Stimulated activated CD8-positive, alpha-beta memory T cell treated with anti-CD3 and anti-CD28 coated beads, Interleukin-4, amount 100 ng/mL, for 1 hour (primary cell): ENCODE results near the gene KBTBD8.

ENCODE experiments used
- DNase-seq, 2 donors: peaks; one replicate each; pipeline ENCODE4 v3.0.0-alpha.2; 2020; ENCODE audit warnings: low read depth in 2 of 2, low spot score in 1 of 2

Gene KBTBD8, protein sequence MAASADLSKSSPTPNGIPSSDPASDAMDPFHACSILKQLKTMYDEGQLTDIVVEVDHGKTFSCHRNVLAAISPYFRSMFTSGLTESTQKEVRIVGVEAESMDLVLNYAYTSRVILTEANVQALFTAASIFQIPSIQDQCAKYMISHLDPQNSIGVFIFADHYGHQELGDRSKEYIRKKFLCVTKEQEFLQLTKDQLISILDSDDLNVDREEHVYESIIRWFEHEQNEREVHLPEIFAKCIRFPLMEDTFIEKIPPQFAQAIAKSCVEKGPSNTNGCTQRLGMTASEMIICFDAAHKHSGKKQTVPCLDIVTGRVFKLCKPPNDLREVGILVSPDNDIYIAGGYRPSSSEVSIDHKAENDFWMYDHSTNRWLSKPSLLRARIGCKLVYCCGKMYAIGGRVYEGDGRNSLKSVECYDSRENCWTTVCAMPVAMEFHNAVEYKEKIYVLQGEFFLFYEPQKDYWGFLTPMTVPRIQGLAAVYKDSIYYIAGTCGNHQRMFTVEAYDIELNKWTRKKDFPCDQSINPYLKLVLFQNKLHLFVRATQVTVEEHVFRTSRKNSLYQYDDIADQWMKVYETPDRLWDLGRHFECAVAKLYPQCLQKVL

DNA sequence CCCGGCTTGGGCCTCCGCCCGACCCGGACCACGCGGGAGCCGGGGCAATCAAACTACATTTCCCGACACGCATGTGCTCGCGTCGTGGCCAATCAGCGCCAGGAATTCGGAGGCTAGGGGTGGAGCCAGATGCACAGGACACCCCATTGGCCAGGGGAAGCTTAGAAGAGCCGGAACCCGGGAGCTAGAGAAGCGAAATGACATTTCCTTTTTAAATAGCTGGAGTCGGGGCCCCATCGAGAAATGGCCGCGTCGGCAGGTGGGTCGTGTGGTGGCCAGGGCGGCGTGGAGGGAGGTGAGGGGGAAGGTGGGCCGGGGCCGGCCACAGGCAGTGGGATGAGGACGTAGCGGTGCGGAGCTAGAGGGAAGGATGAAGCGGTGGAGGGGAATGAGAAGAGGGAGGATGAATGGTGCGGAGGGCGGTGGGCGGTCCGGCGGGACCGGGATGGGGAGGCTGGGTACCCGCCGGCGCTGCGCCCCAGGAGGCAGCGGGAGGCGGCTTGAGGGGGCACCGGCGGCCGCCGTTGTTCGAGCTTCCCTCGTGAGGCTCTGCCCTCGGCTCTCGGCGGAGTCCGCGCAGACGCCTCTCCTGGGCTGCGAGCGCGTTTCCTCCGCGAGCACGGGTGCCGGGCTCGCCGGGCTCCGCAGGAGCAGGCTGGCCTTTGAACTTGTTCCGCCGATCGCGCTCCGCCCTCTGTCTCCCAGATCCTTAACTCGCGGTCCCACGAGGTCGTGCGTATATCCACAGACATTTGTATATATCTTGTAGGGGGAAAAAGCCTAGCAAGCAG, at the start of gene KBTBD8:
TSS of gene KBTBD8 (plus strand) at position 195 of the 791 bp plus-strand sequence. CDS start at position 244, 49 bp downstream.
- peak; percentile 89 to 93 for DNase-seq

- no peak for DNase-seq
These were observed 49.3 kb upstream of the KBTBD8 start for GRCh38 chr3:66948838-66949237.

- no peak for DNase-seq
These were observed 48.2 kb upstream of the KBTBD8 start for GRCh38 chr3:66949898-66950297.

DNA sequence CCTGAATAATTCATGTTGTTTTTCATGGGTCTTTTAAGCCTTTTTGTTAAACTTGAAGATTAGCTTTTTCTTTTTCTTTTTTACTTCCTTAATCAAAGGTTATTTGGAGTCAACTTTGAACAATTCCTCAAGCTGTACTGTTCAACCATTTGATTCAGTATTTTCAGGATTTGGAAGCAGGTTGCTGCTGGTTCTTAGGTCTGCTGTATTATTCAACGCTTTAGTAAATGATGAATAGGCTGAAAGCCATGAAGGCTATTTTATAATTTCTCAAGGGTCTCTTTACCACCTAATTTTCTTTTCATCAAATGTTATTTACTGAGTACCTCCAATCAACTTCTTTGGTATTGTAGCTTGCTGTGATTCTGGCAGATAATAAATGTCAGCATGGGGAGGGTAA, 45.8 kb upstream of the KBTBD8 start:
- DNase-seq = no peak

DNA sequence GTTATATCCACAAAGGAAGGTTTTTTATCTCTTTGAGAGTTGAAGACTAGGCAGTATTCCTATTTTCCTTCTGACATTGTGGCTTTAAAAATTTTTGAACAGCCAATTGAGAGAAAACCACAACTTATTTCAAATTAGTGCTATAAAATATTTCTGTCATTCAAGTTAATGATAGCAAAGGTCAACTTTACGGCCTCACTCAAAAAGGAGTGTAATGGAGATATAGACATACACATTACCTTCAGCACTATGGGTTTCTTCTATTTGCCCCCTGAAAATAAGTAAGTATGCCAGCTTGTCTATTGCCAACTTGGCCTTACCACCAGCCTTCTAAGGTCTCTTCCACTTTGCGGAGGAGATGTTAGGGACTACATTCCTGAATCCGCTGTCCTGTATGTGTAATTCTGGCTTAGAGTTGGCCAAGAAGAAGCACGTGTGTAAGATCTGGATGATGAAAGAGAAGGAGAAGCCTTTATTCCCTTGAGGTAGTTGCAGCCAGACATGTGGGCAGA, 44.1 kb upstream of the KBTBD8 start:
- DNase-seq = no peak

GRCh38 chr3:66956742-66957141, 41.4 kb upstream of the KBTBD8 start:
- DNase-seq = no peak

DNA sequence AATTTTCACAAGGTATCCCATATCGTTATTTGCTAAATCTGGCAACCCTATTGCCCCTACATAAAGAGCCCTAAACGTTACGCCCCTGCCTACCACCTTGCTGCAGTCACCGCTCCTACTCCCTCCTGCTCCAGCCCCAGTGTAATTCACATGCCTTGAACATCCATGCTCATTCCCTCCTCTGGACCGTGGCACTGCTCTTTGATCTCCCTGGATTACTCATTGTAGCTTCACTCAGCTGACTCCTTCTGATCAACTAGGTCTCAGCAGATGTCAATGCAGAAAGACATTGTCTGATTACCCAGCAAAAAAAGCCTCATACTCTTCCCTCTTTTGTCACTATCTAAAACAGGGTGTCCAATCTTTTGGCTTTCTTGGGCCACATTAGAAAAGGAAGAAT, 40.7 kb upstream of the KBTBD8 start:
- DNase-seq = no peak

- DNase-seq = no peak
These were observed 40.0 kb upstream of the KBTBD8 start for GRCh38 chr3:66958067-66958466.

GRCh38 chr3:66962664-66963063, 35.4 kb upstream of the KBTBD8 start:
- no peak for DNase-seq

- no peak for DNase-seq
These were observed 26.9 kb upstream of the KBTBD8 start for GRCh38 chr3:66971245-66971644.

DNA sequence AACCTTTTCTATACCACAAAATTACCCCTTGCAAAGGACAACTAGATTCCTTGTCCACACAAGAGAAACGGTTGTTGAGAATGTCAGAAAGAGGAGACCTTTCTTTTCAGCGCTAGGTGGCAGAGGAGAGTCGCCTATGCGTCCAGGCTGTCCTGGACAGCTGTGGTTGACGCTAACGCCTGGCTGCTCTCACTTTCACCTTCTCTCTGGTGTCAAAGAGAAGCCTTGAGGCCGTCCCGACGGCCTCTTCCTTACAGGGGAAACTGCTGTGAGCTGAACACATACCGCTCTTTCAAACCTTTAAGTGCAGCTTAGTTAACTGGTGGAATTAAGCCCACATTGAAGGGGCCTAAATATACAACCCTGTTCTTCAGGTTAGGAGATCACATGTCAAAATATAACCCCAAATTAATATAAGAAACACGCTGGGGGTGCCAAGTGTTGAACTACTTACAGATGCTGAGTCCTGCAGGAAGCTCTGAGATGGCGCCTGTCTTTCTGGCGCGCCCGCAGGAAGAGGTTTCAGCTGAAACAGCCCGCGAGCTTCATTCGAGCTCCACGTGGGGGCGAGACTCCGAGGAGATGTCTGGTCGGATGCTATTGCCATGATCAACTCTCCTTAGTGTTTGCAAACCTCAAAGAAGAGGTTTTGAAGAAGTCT, 26.1 kb upstream of the KBTBD8 start:
- peak; percentile 15 to 23 for DNase-seq

- no peak for DNase-seq
These were observed 17.3 kb upstream of the KBTBD8 start for GRCh38 chr3:66980791-66981190.

GRCh38 chr3:66983101-66983500, 15.0 kb upstream of the KBTBD8 start:
- DNase-seq = no peak

DNA sequence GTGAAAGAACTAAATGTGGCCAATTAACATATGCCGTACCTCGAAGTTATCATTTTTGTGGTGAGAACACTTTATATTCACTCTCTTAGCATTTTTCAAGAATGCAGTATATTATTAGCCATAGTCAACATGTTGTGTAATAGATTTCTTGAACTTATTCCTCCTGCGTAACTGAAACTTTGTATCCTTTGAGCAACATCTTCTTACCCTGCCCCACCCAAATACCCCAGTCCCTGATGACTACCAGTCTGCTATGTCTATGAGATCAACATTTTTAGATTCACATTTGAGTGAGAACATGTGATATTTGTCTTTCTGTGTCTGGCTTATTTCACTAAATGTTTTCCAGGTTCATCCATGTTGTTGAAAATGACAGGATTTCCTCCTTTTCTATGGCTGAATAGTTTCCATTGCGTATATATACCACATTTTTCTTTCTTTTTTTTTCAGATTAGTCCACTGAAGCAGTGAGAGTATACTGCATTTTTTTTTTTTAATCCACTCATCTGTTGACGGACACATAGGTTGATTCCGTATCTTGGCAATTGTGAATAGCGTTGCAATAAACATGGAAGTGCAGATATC, 12.7 kb upstream of the KBTBD8 start:
- DNase-seq = no peak

GRCh38 chr3:66986406-66986805, 11.7 kb upstream of the KBTBD8 start:
- no peak for DNase-seq

DNA sequence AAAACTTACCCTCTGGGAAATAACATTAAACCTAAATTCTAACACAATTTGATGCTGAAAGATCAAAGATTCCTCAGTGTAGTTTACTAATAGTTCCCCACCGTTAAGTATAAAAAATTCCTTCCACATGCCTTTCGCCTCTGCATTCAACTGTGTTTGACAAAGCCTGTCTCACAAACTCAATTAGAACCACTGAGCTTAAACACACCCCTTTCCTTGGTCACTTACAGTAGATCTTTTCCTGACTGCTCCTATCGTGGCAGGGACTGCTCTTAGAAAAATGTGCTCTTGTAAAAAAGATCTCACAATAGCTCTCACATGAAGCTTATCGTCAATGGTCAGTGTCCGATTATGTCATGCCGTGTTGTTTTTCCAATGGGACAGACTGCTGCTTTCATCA, 8.9 kb upstream of the KBTBD8 start:
- no peak for DNase-seq

DNA sequence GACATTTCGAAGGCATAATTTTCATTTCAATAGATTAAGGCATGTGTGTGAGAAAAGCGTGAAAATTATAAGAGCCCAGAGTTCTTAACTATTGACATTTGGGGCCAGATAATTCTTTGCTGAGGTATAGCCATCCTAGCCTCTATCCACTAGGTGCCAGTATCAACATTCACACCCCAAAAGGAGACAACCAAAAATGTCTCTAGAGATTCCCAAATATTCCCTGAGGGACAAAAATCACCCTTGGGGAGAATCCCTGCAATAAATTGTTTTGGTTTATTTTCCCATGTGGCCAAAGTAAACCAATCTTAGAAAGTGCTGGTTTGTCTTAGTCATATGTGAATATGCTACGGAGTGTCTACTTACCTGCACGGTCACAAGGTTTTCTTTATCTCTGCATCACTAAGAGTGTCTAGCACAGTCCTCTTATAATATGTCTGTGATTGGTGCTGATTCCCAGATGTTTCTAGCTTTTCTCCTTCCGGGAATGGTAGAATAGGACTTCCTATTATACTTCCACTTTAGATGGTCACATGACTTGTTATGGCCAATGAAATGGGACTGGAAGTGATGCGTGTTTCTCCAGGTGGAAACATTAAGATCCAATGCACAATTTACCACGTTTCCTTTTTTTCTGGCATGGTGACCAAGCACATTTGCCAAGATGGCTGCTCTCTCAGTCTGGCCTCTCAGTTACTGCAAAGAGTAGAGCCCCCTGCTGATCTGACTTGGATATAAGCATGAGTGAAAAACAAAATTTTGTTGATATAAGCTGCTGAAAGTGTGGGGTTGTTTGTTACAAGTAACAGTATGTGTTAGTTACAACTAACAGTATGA, 8.0 kb upstream of the KBTBD8 start:
- no peak for DNase-seq

DNA sequence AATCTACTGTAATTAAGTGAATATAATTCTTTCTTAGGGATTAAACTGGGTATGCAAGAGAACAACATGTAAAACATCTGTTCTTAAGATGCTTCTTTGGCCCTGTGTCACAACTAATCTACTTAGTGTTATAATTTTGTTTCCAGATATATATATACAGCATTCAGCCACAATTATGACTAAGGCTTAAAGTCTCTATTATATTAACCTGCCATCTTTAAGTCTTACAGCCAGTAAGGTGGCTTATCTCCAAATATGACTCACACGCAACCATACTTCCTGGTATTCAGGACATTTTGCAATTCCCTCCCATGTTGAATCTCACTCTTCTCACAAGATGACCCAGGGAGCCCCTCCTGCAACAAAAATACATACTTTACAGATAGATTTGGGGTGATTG, 6.6 kb upstream of the KBTBD8 start:
- no peak for DNase-seq

DNA sequence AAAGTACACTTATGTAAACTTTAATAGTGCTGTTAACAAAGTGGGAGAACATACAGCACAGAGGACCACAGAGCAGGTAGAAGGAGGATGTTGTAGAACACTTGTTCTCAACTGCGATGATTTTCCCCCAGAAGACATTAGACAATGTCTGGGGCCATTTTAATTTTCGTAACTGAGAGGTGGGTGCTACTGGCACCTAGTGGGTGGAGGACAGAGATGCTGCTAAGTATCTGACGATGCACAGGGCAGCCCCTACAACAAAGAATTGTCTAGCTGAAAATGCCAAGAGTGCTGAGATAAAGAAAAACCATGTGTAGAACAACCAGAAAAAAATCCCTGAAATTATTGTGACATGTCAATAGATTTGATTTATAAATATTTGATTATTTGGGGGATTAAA, 5.0 kb upstream of the KBTBD8 start:
- DNase-seq = no peak

GRCh38 chr3:66994588-66994987, 3.5 kb upstream of the KBTBD8 start:
- DNase-seq = no peak
